ENCODE results near the gene AEBP2. TPM values are rescaled to one million over a fixed set of nuclear protein-coding genes. Genes with fewer than 3 reads are reported as not detected.

Gene AEBP2
- total RNA-seq, 3 donors from 2014 or later (not counting 1 experiment from before 2014, with no cell fraction given) = 57.1 to 79.5 (median 61.8) TPM

- H3K36me3 ChIP-seq (ENCODE audit: control insufficient read depth, insufficient read depth, low read length) = no peaks in the 10 kb centered on the region
- no peaks in the 10 kb centered on the region for H3K27me3 Mint-ChIP-seq (ENCODE audit: low read depth in 2 of 2)
- intact Hi-C loops (cut with micrococcal nuclease) = no loop called here
- H3K27me3 ChIP-seq (ENCODE audit: control insufficient read depth, insufficient read depth, low read length) = no peaks in the 10 kb centered on the region
- no peak overlapping the region for H3K4me3 ChIP-seq (ENCODE audit: low read length)
- H3K4me1 ChIP-seq (ENCODE audit: control insufficient read depth, insufficient read depth, low read length) = no peaks in the 10 kb centered on the region
- H3K36me3 Mint-ChIP-seq = no peaks in the 10 kb centered on the region
- peaks cover 15 to 19% of the 10 kb centered on the region in 2 donors for H3K4me1 Mint-ChIP-seq
- no peaks in the 10 kb centered on the region for H3K9me3 Mint-ChIP-seq
- peak overlapping the region in 1 of 2 donors; percentile 48 for H3K27ac Mint-ChIP-seq
- no peak overlapping the region for H3K4me3 Mint-ChIP-seq
- H3K9me3 ChIP-seq (ENCODE audit: control insufficient read depth, insufficient read depth, low read length) = no peaks in the 10 kb centered on the region
- ATAC-seq (no peak), DNase-seq (no peak)
- H3K27ac ChIP-seq (ENCODE audit: low read length) = no peak overlapping the region
- WGBS (ENCODE audit: insufficient coverage) = 50% methylated on average over 7 of the region's 7 CpGs
- TF ChIP-seq CTCF (IDR thresholded peaks at IDR 0.05) = no peak
Measured at GRCh38 chr12:19546611-19547162, 107.4 kb downstream of the AEBP2 start.

GRCh38 chr12:19547271-19547671 is 108.0 kb downstream of the AEBP2 start:
- DNase-seq = no peak
- intact Hi-C loops (cut with micrococcal nuclease) = no loop called here
- no peak for TF ChIP-seq CTCF (IDR thresholded peaks at IDR 0.05)
- no peaks in the 10 kb centered on the region for H3K4me1 ChIP-seq (ENCODE audit: control insufficient read depth, insufficient read depth, low read length)
- H3K4me3 ChIP-seq (ENCODE audit: low read length) = no peak overlapping the region
- H3K4me3 Mint-ChIP-seq = no peak overlapping the region
- no peaks in the 10 kb centered on the region for H3K36me3 Mint-ChIP-seq
- H3K27ac Mint-ChIP-seq = peak overlapping the region in 1 of 2 donors; percentile 48
- no peaks in the 10 kb centered on the region for H3K9me3 ChIP-seq (ENCODE audit: control insufficient read depth, insufficient read depth, low read length)
- no peaks in the 10 kb centered on the region for H3K9me3 Mint-ChIP-seq
- no peak for ATAC-seq
- H3K27me3 Mint-ChIP-seq (ENCODE audit: low read depth in 2 of 2) = no peaks in the 10 kb centered on the region
- H3K27me3 ChIP-seq (ENCODE audit: control insufficient read depth, insufficient read depth, low read length) = no peaks in the 10 kb centered on the region
- H3K27ac ChIP-seq (ENCODE audit: low read length) = no peak overlapping the region
- H3K36me3 ChIP-seq (ENCODE audit: control insufficient read depth, insufficient read depth, low read length) = no peaks in the 10 kb centered on the region
- H3K4me1 Mint-ChIP-seq = peaks cover 15 to 19% of the 10 kb centered on the region in 2 donors

- 100% methylated on average over 3 of the region's 4 CpGs for WGBS (ENCODE audit: insufficient coverage)
Measured at GRCh38 chr12:19548834-19549233, 109.5 kb downstream of the AEBP2 start.

More at GRCh38 chr12:19548834-19549233, 109.5 kb downstream of the AEBP2 start:
- Histone ChIP-seq H3K4me1 (ENCODE audit: control insufficient read depth, insufficient read depth, low read length) (no peaks in the 10 kb centered on the region), H3K36me3 (ENCODE audit: control insufficient read depth, insufficient read depth, low read length) (peaks cover 4% of the 10 kb centered on the region), H3K4me3 (ENCODE audit: low read length) (no peak overlapping the region), H3K9me3 (ENCODE audit: control insufficient read depth, insufficient read depth, low read length) (no peaks in the 10 kb centered on the region), H3K27me3 (ENCODE audit: control insufficient read depth, insufficient read depth, low read length) (no peaks in the 10 kb centered on the region), H3K27ac (ENCODE audit: low read length) (no peak overlapping the region)
- intact Hi-C loops (cut with micrococcal nuclease) = no loop called here
- Mint-ChIP-seq H3K4me3 (no peak overlapping the region), H3K36me3 (no peaks in the 10 kb centered on the region), H3K9me3 (no peaks in the 10 kb centered on the region), H3K27me3 (ENCODE audit: low read depth in 2 of 2) (no peaks in the 10 kb centered on the region), H3K27ac (no peak overlapping the region), H3K4me1 (peaks cover 15 to 19% of the 10 kb centered on the region in 2 donors)
- ATAC-seq (no peak), DNase-seq (no peak)
- no peak for TF ChIP-seq CTCF (IDR thresholded peaks at IDR 0.05)

All from natural killer cell (primary cell).